ENCODE results near the gene FAM210B. TPM values are rescaled to one million over a fixed set of nuclear protein-coding genes. Genes with fewer than 3 reads are reported as not detected.
A peak's percentile ranks its signal among the peaks of the same experiment; 100 is the strongest.

FAM210B gene
- polyA plus RNA-seq, 1 donor from 2014 or later = 15.8 TPM

DNA sequence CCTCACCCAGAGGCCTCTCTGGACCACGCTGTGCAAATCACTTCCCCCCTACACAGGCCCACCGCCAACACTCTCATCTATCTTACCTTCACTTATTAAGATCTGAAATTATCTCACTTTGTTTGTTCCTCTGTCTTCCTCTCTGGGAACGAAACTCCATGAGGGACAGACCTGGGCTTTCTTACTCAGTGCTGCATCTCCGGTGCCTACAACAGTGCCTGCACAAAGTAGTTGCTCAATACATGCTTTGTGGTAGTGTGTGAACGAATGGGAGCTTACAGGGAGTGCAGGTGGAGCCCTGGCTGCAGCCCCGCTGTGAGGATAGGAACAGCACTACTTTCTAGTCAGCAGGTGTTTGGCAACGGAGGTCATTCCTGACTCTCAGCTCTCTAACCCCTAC, 58.6 kb downstream of the FAM210B start:
- Mint-ChIP-seq H3K27ac (peak overlapping the region in 1 of 3 donors; percentile 49), H3K27me3 (no peaks in the 10 kb centered on the region), H3K4me3 (no peak overlapping the region), H3K9me3 (no peaks in the 10 kb centered on the region), H3K4me1 (peaks cover 0 to 4% (median under 1%) of the 10 kb centered on the region in 3 donors), H3K36me3 (peaks cover 4% of the 10 kb centered on the region)

DNA sequence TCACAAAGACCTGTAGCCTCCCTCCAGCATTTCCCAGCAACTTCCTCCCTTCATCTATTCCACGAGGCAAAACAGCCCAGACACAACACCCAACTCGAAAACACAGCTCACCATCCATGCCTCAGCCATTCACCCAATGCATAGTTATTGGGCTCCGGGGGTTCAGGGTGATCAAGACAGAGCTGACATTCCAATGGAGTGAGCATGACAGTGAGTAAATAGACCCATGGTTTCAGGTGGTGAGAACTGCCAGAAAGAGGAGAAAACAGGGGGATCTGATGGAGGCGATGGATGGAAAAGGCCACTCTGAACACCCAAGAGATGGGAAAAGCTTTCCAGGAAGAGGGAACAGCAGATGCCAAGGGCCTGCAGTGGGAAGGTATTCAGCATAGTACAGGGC, 59.1 kb downstream of the FAM210B start:
- Mint-ChIP-seq H3K4me3 (peak overlapping the region in 1 of 4 donors; percentile 56), H3K4me1 (peaks cover 0 to under 1% (median 0%) of the 10 kb centered on the region in 3 donors), H3K36me3 (peaks cover 4% of the 10 kb centered on the region), H3K27me3 (no peaks in the 10 kb centered on the region), H3K27ac (peak overlapping the region in 1 of 3 donors; percentile 49), H3K9me3 (no peaks in the 10 kb centered on the region)

Other genes with a start within 250 kb of the FAM210B start
- not detected for gene MC3R, start 110.2 kb upstream of the FAM210B start, polyA plus RNA-seq
- 0.95 TPM for gene AURKA, start 33.2 kb downstream of the FAM210B start, polyA plus RNA-seq
- gene CSTF1, start 33.7 kb downstream of the FAM210B start, polyA plus RNA-seq = 29.1 TPM
- gene CASS4, start 53.3 kb downstream of the FAM210B start, polyA plus RNA-seq = 0.34 TPM
- 130 TPM for gene RTF2, start 109.7 kb downstream of the FAM210B start, polyA plus RNA-seq
- not detected for gene FAM209A, start 165.8 kb downstream of the FAM210B start, polyA plus RNA-seq
- 0.38 TPM for gene FAM209B, start 174.3 kb downstream of the FAM210B start, polyA plus RNA-seq